Urinary bladder (tissue), 4 donors: Measurements from ENCODE around the gene OR52R1. TPM values are rescaled to one million over a fixed set of nuclear protein-coding genes. Genes with fewer than 3 reads are reported as not detected.
"Not testable (repeated sequence)": the region's sequence is repeated elsewhere in the genome, so short reads cannot be mapped to it uniquely, and the experiment has no call there.

ENCODE experiments used
- DNase-seq: peaks from one replicate; pipeline ENCODE4 v3.0.0-alpha.2; 2015; ENCODE audit errors: extremely low spot score
- H3K27ac ChIP-seq: one replicate; pipeline ENCODE4 v1.5.1; 2013; ENCODE audit warnings: low read depth, mild to moderate bottlenecking, moderate library complexity
- H3K36me3 ChIP-seq: one replicate; pipeline ENCODE4 v1.6.1; 2013; ENCODE audit warnings: mild to moderate bottlenecking, moderate library complexity; ENCODE audit not compliant: insufficient read depth
- H3K4me1 ChIP-seq: one replicate; pipeline ENCODE4 v1.6.1; 2013; ENCODE audit warnings: mild to moderate bottlenecking, moderate library complexity; ENCODE audit not compliant: insufficient read depth
- H3K4me3 ChIP-seq: one replicate; pipeline ENCODE4 v1.5.1; 2013; ENCODE audit warnings: low read depth, low read length
- WGBS: extraction: QIAGEN DNeasy Blood & Tissue Kit; methylation state at CpG from one replicate; pipeline ENCODE4 v1.1.7; 2013; 5-methylcytosine and 5-hydroxymethylcytosine counted together
- polyA plus RNA-seq: library from polyadenylated mRNA; stranded (reverse); fragments of 200-250 nt; gene quantifications from one replicate; pipeline ENCODE4 v1.2.3, GENCODE V29; 2013
- total RNA-seq: library from RNA; depleted of rRNA; stranded (reverse); fragments of >200 nt; gene quantifications from one replicate; pipeline ENCODE4 v1.2.3, GENCODE V29; 2014
- donor health status: healthy with polysubstance abuse.
- donor health status: healthy.

OR52R1 gene
- not detected for total RNA-seq
- not detected for polyA plus RNA-seq

DNA sequence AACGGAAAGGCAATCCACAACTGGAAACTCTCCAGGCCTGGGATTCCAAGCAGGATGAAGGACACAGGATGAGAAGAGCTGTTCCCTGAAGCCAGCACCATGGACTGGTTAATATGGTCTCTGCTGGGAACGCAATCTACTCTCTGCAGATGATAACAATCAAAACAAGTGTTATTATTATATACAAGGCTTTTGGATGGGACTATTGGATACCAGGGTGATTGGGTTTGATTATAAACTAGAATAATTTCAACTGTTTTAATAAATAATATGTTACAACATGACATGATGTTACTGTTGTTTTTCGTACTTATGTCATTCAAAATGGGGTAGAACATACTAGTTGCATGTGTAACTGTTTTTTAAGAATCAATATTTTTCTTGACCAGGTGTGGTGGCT, at the start of gene OR52R1:
OR52R1 (minus strand) TSS at position 101 of the 400 bp plus-strand sequence; CDS start at position 101, 0 bp downstream.
- no peak within 1 kb of the TSS for H3K27ac ChIP-seq
- no peak within 1 kb of the TSS for H3K4me3 ChIP-seq
- WGBS, result 63% methylated on average over 3 of the region's 3 CpGs
- no peaks in the 10 kb centered on the region for H3K4me1 ChIP-seq
- DNase-seq, result no peak
- no peaks in the 10 kb centered on the region for H3K36me3 ChIP-seq

GRCh38 chr11:4851033-4851432, 46.9 kb upstream of the OR52R1 start:
- Histone ChIP-seq H3K4me1 (no peaks in the 10 kb centered on the region), H3K36me3 (no peaks in the 10 kb centered on the region), H3K4me3 (no peak overlapping the region), H3K27ac (no peak overlapping the region)
- WGBS, result 10% methylated on average over 4 of the region's 4 CpGs
- no peak for DNase-seq

GRCh38 chr11:4848908-4849532, 44.8 kb upstream of the OR52R1 start, which contains the start of gene OR51S1:
OR51S1 (minus strand) TSS chr11:4849208; CDS start chr11:4849208, 0 bp downstream.
- H3K4me3 ChIP-seq, result no peak within 1 kb of the TSS
- DNase-seq, result no peak
- no peaks in the 10 kb centered on the region for H3K36me3 ChIP-seq
- H3K27ac ChIP-seq, result no peak within 1 kb of the TSS
- no peaks in the 10 kb centered on the region for H3K4me1 ChIP-seq
- WGBS, result 74% methylated on average over 9 of the region's 9 CpGs

- no peak overlapping the region for H3K4me3 ChIP-seq
- DNase-seq, result no peak
- 86% methylated on average over 2 of the region's 2 CpGs for WGBS
- H3K4me1 ChIP-seq, result no peaks in the 10 kb centered on the region
- no peaks in the 10 kb centered on the region for H3K36me3 ChIP-seq
- H3K27ac ChIP-seq, result no peak overlapping the region
Measured at GRCh38 chr11:4839851-4840549, 35.8 kb upstream of the OR52R1 start.

DNA sequence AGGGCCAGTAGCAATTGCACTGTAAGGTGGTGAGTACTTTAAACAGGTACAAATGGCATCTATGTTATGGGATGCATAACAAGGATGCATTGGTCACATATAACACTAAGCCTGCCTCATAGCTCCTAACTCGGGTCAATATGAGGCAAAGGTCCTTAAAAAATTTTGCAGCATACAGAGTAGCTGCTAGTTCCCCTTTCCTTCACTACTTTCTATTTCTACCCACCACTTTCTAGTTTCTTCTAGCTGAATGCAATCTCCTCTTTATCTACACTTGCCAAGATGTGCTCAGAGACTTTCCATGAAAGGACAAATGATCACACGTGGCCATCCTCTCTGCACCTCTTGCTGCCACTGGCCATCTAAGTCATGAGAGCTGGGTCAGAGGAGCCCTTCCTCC, 26.7 kb upstream of the OR52R1 start:
- 67% methylated on average over 2 of the region's 2 CpGs for WGBS
- no peak for DNase-seq
- H3K4me1 ChIP-seq, result no peaks in the 10 kb centered on the region
- H3K4me3 ChIP-seq, result no peak overlapping the region
- no peaks in the 10 kb centered on the region for H3K36me3 ChIP-seq
- no peak overlapping the region for H3K27ac ChIP-seq

DNA sequence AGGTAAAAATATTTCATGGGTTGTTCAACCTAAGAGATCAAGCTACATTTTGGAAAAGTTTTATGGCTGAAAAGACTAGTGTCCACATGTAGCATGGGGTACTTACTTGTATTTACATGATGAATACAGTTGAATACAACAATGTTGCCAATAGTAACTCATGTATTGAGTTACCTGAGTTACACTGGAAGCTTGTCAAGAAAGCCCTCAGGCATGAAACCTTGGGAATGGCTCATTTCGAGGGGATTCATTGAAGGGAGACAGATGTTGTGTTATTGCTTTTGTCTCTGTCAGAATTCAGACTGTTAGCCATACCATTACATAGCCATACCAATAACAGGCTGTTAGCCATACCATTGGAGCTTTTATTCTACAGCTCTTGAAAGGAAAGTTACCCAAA, 26.2 kb upstream of the OR52R1 start:
- 65% methylated on average over 1 of the region's 1 CpG for WGBS
- H3K27ac ChIP-seq, result no peak overlapping the region
- H3K36me3 ChIP-seq, result no peaks in the 10 kb centered on the region
- H3K4me1 ChIP-seq, result no peaks in the 10 kb centered on the region
- no peak for DNase-seq
- no peak overlapping the region for H3K4me3 ChIP-seq

- DNase-seq, result no peak
- Histone ChIP-seq H3K4me3 (no peak overlapping the region), H3K27ac (no peak overlapping the region), H3K4me1 (no peaks in the 10 kb centered on the region), H3K36me3 (no peaks in the 10 kb centered on the region)
Measured at GRCh38 chr11:4826425-4826824, 22.2 kb upstream of the OR52R1 start.

DNA sequence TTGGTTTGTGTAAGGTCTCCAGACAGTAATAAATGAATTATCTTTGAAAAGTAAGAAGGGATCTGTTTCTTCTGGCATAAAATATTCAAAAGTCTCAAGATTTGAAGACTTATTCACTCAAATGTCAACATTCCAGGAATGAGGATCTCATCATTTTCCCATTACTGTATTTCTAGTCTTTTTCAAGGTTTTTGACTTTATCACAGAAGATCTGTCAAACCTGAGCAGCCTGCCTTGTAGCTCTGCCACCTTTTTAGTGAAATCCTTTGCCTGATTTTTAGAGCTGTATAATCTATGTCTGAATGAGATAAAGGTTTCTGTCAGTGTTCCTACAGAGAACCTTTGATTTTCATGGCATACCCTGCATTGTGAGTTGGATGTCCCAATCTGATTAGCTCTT, 21.0 kb upstream of the OR52R1 start:
- no peak for DNase-seq

GRCh38 chr11:4821021-4821420, 16.8 kb upstream of the OR52R1 start, which contains the start of gene OR51F2:
OR51F2 (plus strand) TSS chr11:4821321; CDS start chr11:4821422, 101 bp downstream.
- Histone ChIP-seq H3K36me3 (no peaks in the 10 kb centered on the region), H3K27ac (no peak within 1 kb of the TSS), H3K4me3 (no peak within 1 kb of the TSS), H3K4me1 (no peaks in the 10 kb centered on the region)
- 71% methylated on average over 1 of the region's 1 CpG for WGBS
- no peak for DNase-seq

More for the DNA sequence above, 21.0 kb upstream of the OR52R1 start:
- H3K4me1 ChIP-seq, result no peaks in the 10 kb centered on the region
- no peak overlapping the region for H3K4me3 ChIP-seq
- no peaks in the 10 kb centered on the region for H3K36me3 ChIP-seq
- no peak overlapping the region for H3K27ac ChIP-seq

- WGBS, result 77% methylated on average over 2 of the region's 2 CpGs
- H3K27ac ChIP-seq, result no peak overlapping the region
Measured at GRCh38 chr11:4809246-4809645, 5.1 kb upstream of the OR52R1 start.

DNA sequence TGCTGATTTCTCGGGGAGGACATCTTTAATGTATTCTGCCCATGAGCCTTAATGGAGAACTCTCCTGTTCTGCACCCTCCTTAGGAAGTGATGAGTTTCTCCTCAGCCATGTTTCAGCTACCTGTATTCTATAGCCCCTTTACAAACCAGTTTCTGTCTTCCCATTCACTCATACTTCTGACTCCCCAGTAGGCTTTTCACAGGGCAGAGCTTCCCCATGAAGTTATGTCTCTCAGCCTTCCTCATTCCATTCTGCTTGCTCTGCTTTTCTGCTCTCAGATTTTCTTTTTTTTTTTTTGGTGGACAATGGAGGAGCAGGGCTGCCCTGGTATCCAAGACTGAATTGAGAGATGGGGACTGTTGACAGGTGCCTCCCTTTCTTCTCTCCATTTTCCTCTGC, 4.3 kb upstream of the OR52R1 start:
- no peak overlapping the region for H3K4me3 ChIP-seq
- no peaks in the 10 kb centered on the region for H3K4me1 ChIP-seq
- H3K36me3 ChIP-seq, result no peaks in the 10 kb centered on the region
- 85% methylated on average over 1 of the region's 1 CpG for WGBS
- no peak for DNase-seq
- no peak overlapping the region for H3K27ac ChIP-seq

More at GRCh38 chr11:4809246-4809645, 5.1 kb upstream of the OR52R1 start:
- Histone ChIP-seq H3K36me3 (no peaks in the 10 kb centered on the region), H3K4me1 (no peaks in the 10 kb centered on the region), H3K4me3 (no peak overlapping the region)
- DNase-seq, result no peak

DNA sequence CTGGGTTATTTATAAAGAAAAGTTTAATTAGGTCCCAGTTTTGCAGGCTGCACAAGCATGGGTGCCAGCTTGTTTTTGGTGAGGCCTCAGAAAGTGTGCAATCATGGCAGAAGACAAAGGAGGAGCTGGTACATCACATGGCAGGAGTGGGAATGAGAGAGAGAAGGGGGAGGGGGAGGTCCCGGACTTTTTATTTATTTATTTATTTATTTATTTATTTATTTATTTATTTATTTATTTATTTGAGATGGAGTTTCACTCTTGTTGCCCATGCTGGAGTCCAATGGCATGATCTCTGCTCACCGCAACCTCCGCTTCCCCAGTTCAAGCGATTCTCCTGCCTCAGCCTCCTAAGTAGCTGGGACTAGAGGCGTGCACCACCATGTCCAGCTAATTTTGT, 2.9 kb downstream of the OR52R1 start:
- WGBS, result 77% methylated on average over 5 of the region's 5 CpGs
- DNase-seq, H3K27ac ChIP-seq, H3K4me3 ChIP-seq, H3K4me1 ChIP-seq, H3K36me3 ChIP-seq: not testable (repeated sequence)

DNA sequence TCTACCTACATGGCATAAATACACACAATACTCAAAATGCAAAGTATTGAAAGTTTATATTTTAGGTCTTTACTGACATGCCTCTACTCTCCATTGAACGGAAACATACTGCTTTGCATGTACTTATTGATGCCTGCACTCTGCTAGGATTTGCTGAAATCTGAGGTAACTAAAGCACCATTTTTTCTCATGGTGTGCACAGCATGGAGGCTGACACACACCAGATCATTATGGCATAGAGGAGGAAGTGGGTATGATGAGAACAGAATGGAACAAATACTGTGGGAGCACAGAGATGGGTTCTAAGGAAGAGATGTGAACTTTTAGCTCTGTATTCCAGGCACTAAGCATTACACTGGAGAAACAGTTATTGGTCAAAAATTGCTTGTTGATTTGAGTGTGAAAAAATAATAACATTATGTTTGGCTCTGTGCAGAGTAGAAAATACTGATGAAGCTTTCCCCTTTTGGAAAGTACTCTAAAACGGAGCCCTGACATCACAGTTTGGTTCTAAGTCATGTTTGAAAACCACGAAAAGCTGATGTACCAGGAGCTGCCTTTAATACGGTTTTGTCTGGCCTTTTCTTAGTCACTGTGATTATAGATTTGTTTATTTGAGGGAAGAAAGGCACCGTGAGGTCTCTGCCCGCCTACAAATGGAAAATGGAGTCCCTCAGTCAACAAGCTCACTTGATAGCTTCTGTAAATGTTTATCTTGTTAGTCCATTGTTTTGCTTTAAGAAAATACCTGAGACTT, 5.6 kb downstream of the OR52R1 start:
- H3K4me3 ChIP-seq, result no peak overlapping the region
- no peaks in the 10 kb centered on the region for H3K4me1 ChIP-seq
- H3K27ac ChIP-seq, result no peak overlapping the region
- DNase-seq, result no peak
- no peaks in the 10 kb centered on the region for H3K36me3 ChIP-seq
- 58% methylated on average over 6 of the region's 6 CpGs for WGBS

- H3K4me3 ChIP-seq, result no peak overlapping the region
- no peak for DNase-seq
- no peaks in the 10 kb centered on the region for H3K4me1 ChIP-seq
- H3K27ac ChIP-seq, result no peak overlapping the region
- 23% methylated on average over 2 of the region's 2 CpGs for WGBS
- H3K36me3 ChIP-seq, result no peaks in the 10 kb centered on the region
Measured at GRCh38 chr11:4797206-4797605, 7.0 kb downstream of the OR52R1 start.
